CD4-positive, alpha-beta T cell (primary cell): ENCODE measurements around the gene TENT4A. TPM values are rescaled to one million over a fixed set of nuclear protein-coding genes. Genes with fewer than 3 reads are reported as not detected.

Experiments
- ATAC-seq: fragments of 200-7000 bp; cut with Tn5 transposase; one replicate; pipeline ENCODE4 v1.10.0; 2022; ENCODE audit warnings: mild to moderate bottlenecking; ENCODE audit not compliant: poor library complexity
- CTCF ChIA-PET: fragments of 350-600 bp; sonication (Branson Sonifier 250); formaldehyde crosslinking; loops from one replicate; lab custom pipeline; 2021; ENCODE audit warnings: antibody characterized with exemption, inconsistent platforms; lab: Charles Lee
- POLR2A ChIA-PET: fragments of 350-600 bp; sonication (Branson Sonifier 250); formaldehyde crosslinking; loops from one replicate; lab custom pipeline; 2021; ENCODE audit warnings: antibody characterized with exemption, inconsistent platforms; lab: Charles Lee
- DNase-seq, 14 experiments: peaks; one replicate each; pipeline ENCODE4 v3.0.0-alpha.2; 2013 to 2020; ENCODE audit warnings: mixed read lengths in 2 of 14
- H3K27ac ChIP-seq, 2 donors: one replicate each; pipeline versions ENCODE4 v1.5.1 to v1.7.0; 2013; ENCODE audit warnings: low read length in 2 of 2, low read depth in 1 of 2, mild to moderate bottlenecking in 1 of 2
- H3K27me3 ChIP-seq, 2 experiments: 1 replicate in 1 of 2; 2 replicates in 1 of 2; pipeline versions ENCODE4 v1.6.1 to v1.7.0; 2013; ENCODE audit warnings: low read length in 2 of 2, control low read depth in 1 of 2, mild to moderate bottlenecking in 1 of 2, moderate library complexity in 1 of 2; ENCODE audit not compliant: insufficient read depth in 2 of 2, control insufficient read depth in 1 of 2
- H3K36me3 ChIP-seq: one replicate; pipeline ENCODE4 v1.6.1; 2013; ENCODE audit warnings: low read length, control low read depth; ENCODE audit not compliant: insufficient read depth
- H3K4me1 ChIP-seq: one replicate; pipeline ENCODE4 v1.6.1; 2013; ENCODE audit warnings: low read length, control low read depth; ENCODE audit not compliant: insufficient read depth
- H3K4me3 ChIP-seq: one replicate; pipeline ENCODE4 v1.5.1; 2013; ENCODE audit warnings: mild to moderate bottlenecking, low read length, moderate library complexity
- H3K9me3 ChIP-seq, 2 experiments: 1 replicate in 1 of 2; 2 replicates in 1 of 2; pipeline versions ENCODE4 v1.6.1 to v1.7.0; 2013; ENCODE audit warnings: low read length in 2 of 2, mild to moderate bottlenecking in 2 of 2, control low read depth in 1 of 2, moderate library complexity in 1 of 2; ENCODE audit not compliant: control insufficient read depth in 1 of 2, insufficient read depth in 1 of 2
- H3K27ac Mint-ChIP-seq: one replicate; pipeline ENCODE4 v1.8.0; 2020; ENCODE audit warnings: mixed read lengths
- H3K27me3 Mint-ChIP-seq: one replicate; pipeline ENCODE4 v1.8.0; 2021; ENCODE audit warnings: mixed read lengths
- H3K36me3 Mint-ChIP-seq: one replicate; pipeline ENCODE4 v1.8.0; 2021; ENCODE audit warnings: low read depth, mixed read lengths
- H3K4me1 Mint-ChIP-seq: one replicate; pipeline ENCODE4 v1.8.0; 2021; ENCODE audit warnings: low read depth, mixed read lengths
- H3K4me3 Mint-ChIP-seq: one replicate; pipeline ENCODE4 v1.8.0; 2020; ENCODE audit warnings: mild to moderate bottlenecking, mixed read lengths
- H3K9me3 Mint-ChIP-seq: one replicate; pipeline ENCODE4 v1.8.0; 2020; ENCODE audit warnings: mixed read lengths
- intact Hi-C, 2 experiments: fragments of 100-400 bp; cut with DNase I in 1 of 2; cut with micrococcal nuclease in 1 of 2; formaldehyde crosslinking; loops; one replicate each; pipeline versions ENCODE4 v1.15.1 to v1.9.0; 2023 to 2025; cut with DNase I, micrococcal nuclease
- total RNA-seq, 174 experiments: library from RNA in 2 of 174; stranded (reverse) in 2 of 174; gene quantifications; one replicate each; pipeline ENCODE4 v1.2.3 and lab custom pipeline; 2021 to 2026
- TF ChIP-seq, protein P1 (sequence below): fragments of 200-600 bp; IDR thresholded peaks from one replicate; pipeline ENCODE4 v1.8.0; 2022; ENCODE audit warnings: antibody characterized with exemption, mild to moderate bottlenecking

TENT4A gene
- total RNA-seq, 2 experiments from 2014 or later: 49.2 to 51.9 TPM

DNA sequence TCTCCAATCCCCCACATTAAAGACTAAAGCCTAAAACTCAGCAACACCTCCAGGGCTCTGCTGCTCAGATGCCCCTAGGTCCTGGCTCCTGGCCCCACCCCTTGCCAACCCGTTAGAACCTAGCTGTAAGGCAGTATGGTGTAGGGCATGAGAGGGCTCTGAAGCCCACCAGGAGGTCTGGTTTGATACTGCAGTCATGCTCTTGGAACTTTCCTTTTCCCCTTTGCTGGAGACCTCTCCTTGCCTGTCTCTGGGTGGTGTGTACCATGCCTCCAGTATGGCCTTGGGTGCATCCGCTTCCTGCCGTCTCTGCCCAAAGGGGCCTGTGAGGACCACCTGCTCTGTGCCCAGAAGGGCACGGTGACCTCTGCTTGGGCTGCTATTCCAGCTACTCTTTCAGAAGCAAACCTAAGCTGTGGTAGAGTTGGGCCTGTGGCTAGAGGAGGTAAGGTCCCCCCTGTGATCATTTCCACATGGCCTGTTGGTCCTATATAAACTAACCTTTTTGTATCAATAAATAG, 3.5 kb downstream of the TENT4A start:
- Mint-ChIP-seq H3K4me3 (peak overlapping the region; percentile 96), H3K27me3 (no peaks in the 10 kb centered on the region), H3K36me3 (peaks cover 33% of the 10 kb centered on the region), H3K9me3 (no peaks in the 10 kb centered on the region), H3K4me1 (peaks cover 74% of the 10 kb centered on the region), H3K27ac (peak overlapping the region; percentile 94)
- ATAC-seq (no peak), DNase-seq (no peak)
- H3K27ac ChIP-seq: no peak overlapping the region
- no peaks in the 10 kb centered on the region for H3K9me3 ChIP-seq
- intact Hi-C loops: loop anchor here in 1 of 2 experiments (2.0 to 10.0 kb wide), 3 partner anchors 28 to 1222 kb away; no protein-coding TSS in a partner anchor
- peaks cover 9% of the 10 kb centered on the region for H3K36me3 ChIP-seq
- H3K4me3 ChIP-seq: peak overlapping the region; percentile 67
- ChIA-PET CTCF (interaction anchor here (1.1 kb wide), 1 partner anchor 15 kb away, joined by 3 read pairs; no protein-coding TSS in a partner anchor), POLR2A (interaction anchor here (1.0 to 2.6 kb wide), 5 partner anchors 13 to 84 kb away, joined by 3 to 12 read pairs (median 5); partner anchors contain the start of genes NSUN2 and SRD5A1)
- H3K27me3 ChIP-seq: no peaks in the 10 kb centered on the region
- H3K4me1 ChIP-seq: peaks cover 70% of the 10 kb centered on the region
- TF ChIP-seq, protein P1, sequence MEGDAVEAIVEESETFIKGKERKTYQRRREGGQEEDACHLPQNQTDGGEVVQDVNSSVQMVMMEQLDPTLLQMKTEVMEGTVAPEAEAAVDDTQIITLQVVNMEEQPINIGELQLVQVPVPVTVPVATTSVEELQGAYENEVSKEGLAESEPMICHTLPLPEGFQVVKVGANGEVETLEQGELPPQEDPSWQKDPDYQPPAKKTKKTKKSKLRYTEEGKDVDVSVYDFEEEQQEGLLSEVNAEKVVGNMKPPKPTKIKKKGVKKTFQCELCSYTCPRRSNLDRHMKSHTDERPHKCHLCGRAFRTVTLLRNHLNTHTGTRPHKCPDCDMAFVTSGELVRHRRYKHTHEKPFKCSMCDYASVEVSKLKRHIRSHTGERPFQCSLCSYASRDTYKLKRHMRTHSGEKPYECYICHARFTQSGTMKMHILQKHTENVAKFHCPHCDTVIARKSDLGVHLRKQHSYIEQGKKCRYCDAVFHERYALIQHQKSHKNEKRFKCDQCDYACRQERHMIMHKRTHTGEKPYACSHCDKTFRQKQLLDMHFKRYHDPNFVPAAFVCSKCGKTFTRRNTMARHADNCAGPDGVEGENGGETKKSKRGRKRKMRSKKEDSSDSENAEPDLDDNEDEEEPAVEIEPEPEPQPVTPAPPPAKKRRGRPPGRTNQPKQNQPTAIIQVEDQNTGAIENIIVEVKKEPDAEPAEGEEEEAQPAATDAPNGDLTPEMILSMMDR: no peak

DNA sequence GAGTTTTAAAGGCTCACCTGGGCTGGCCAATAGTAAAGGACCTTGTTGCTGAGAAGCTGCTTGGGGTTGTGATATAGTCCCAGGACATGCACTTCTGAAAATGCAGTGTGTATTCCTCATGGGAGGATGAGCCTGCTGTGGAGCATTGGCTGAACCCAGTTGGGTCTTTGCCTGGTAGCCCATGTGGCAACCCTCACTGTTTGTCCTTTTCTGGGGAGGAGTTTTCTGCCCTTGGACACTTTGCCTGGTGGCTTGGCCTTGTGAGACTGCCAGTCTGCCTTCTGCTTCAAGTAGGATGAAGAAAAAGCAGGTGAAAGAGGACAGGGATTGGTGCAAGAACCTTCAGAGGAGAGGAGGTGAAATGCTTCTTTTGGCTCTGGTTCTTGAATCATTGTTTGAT, 4.0 kb downstream of the TENT4A start:
- POLR2A ChIA-PET: interaction anchor here (1.2 to 2.6 kb wide), 2 partner anchors 12 to 84 kb away, joined by 5 to 12 read pairs; partner anchors contain the start of genes NSUN2 and SRD5A1
- peak overlapping the region; percentile 37 for H3K27ac Mint-ChIP-seq
- peak overlapping the region; percentile 96 for H3K4me3 Mint-ChIP-seq

DNA sequence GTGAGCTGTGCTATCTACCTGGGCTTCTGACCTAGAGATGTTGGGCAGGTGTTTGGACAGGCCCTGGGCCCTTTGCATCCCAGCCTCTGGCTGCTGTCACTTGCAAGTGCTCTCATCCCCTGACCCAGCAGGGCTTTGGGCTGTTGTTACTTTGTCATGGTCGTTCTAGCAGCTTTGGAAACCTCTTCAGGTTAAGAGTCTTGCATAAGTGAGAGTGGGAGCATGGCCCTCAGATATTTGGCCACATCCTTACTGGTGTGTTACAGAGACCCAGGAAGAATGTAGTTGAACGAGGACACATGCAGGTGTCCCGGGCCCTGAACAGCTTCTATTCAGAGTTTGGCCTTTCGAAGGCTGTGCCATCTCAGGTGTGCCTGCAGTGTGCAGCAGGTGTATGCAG, 4.5 kb downstream of the TENT4A start:
- peaks cover 9% of the 10 kb centered on the region for H3K36me3 ChIP-seq
- Mint-ChIP-seq H3K27ac (peak overlapping the region; percentile 37), H3K27me3 (no peaks in the 10 kb centered on the region), H3K4me1 (peaks cover 80% of the 10 kb centered on the region), H3K4me3 (peak overlapping the region; percentile 96), H3K36me3 (peaks cover 33% of the 10 kb centered on the region), H3K9me3 (no peaks in the 10 kb centered on the region)
- no peak overlapping the region for H3K27ac ChIP-seq
- no peak overlapping the region for H3K4me3 ChIP-seq
- DNase-seq (no peak), ATAC-seq (no peak)
- ChIA-PET CTCF (interaction anchor here (1.1 kb wide), 1 partner anchor 14 kb away, joined by 3 read pairs; no protein-coding TSS in a partner anchor), POLR2A (interaction anchor here (1.2 to 2.6 kb wide), 2 partner anchors 12 to 85 kb away, joined by 5 to 12 read pairs; partner anchors contain the start of genes NSUN2 and SRD5A1)
- H3K4me1 ChIP-seq: peaks cover 70% of the 10 kb centered on the region
- no peaks in the 10 kb centered on the region for H3K9me3 ChIP-seq
- no peaks in the 10 kb centered on the region for H3K27me3 ChIP-seq
- TF ChIP-seq, protein P1: no peak
- intact Hi-C loops: loop anchor here in 1 of 2 experiments (2.0 to 10.0 kb wide), 3 partner anchors 27 to 1223 kb away; no protein-coding TSS in a partner anchor

More for the DNA sequence above, 4.0 kb downstream of the TENT4A start:
- TF ChIP-seq, protein P1: no peak
- intact Hi-C loops: loop anchor here in 1 of 2 experiments (2.0 to 10.0 kb wide), 3 partner anchors 28 to 1222 kb away; no protein-coding TSS in a partner anchor
- DNase-seq (no peak), ATAC-seq (no peak)
- peaks cover 9% of the 10 kb centered on the region for H3K36me3 ChIP-seq
- H3K4me1 ChIP-seq: peaks cover 70% of the 10 kb centered on the region
- CTCF ChIA-PET: interaction anchor here (1.1 kb wide), 1 partner anchor 14 kb away, joined by 3 read pairs; no protein-coding TSS in a partner anchor
- no peaks in the 10 kb centered on the region for H3K27me3 ChIP-seq
- peaks cover 75% of the 10 kb centered on the region for H3K4me1 Mint-ChIP-seq
- no peaks in the 10 kb centered on the region for H3K9me3 Mint-ChIP-seq
- H3K4me3 ChIP-seq: no peak overlapping the region
- no peaks in the 10 kb centered on the region for H3K9me3 ChIP-seq
- peaks cover 33% of the 10 kb centered on the region for H3K36me3 Mint-ChIP-seq
- H3K27me3 Mint-ChIP-seq: no peaks in the 10 kb centered on the region
- no peak overlapping the region for H3K27ac ChIP-seq
